Vagina (tissue), 2 donors: ENCODE measurements around the gene TLE7. TPM values are rescaled to one million over a fixed set of nuclear protein-coding genes. Genes with fewer than 3 reads are reported as not detected.

ENCODE experiments used
- DNase-seq, 2 donors: peaks; one replicate each; pipeline ENCODE4 v3.0.0-alpha.2; 2017; ENCODE audit errors: extremely low spot score in 2 of 2
- H3K27ac ChIP-seq: fragments of 200-600 bp; sonication (generic); one replicate; pipeline ENCODE4 v1.5.1; 2019
- H3K27me3 ChIP-seq: fragments of 200-600 bp; sonication (generic); one replicate; pipeline ENCODE4 v1.5.1; 2019
- H3K36me3 ChIP-seq, 2 donors: fragments of 200-600 bp; sonication (generic); one replicate each; pipeline ENCODE4 v1.5.1; 2017 to 2019
- H3K4me1 ChIP-seq: fragments of 200-600 bp; sonication (generic); one replicate; pipeline ENCODE4 v1.5.1; 2019
- H3K4me3 ChIP-seq, 2 donors: fragments of 200-600 bp; sonication (generic); 1 replicate in 1 of 2; 2 replicates in 1 of 2; pipeline ENCODE4 v1.5.1; 2016 to 2019
- H3K9me3 ChIP-seq: fragments of 200-600 bp; sonication (generic); one replicate; pipeline ENCODE4 v1.5.1; 2019
- CTCF ChIP-seq, 3 experiments: fragments of 450-650 bp in 2 of 3; fragments of 200-600 bp in 1 of 3; sonication (generic) in 1 of 3; IDR thresholded peaks; one replicate each; pipeline ENCODE4 v1.5.1; 2017 to 2019; ENCODE audit warnings: antibody characterized with exemption in 3 of 3, mild to moderate bottlenecking in 2 of 3, moderate library complexity in 2 of 3
- POLR2A ChIP-seq, 2 donors: fragments of 450-650 bp; IDR thresholded peaks; one replicate each; pipeline ENCODE4 v1.6.1; 2017; ENCODE audit warnings: antibody characterized with exemption in 2 of 2, mild to moderate bottlenecking in 2 of 2, moderate library complexity in 2 of 2
- POLR2AphosphoS5 ChIP-seq, 2 donors: sonication (generic); formaldehyde crosslinking; IDR thresholded peaks; one replicate each; pipeline ENCODE4 v1.9.0; 2017; ENCODE audit warnings: antibody characterized with exemption in 2 of 2, mild to moderate bottlenecking in 2 of 2, low read depth in 1 of 2; ENCODE audit not compliant: insufficient read depth in 1 of 2
- intact Hi-C: fragments of 100-400 bp; cut with DNase I; formaldehyde crosslinking; loops from one replicate; pipeline ENCODE4 v1.15.1; 2023
- total RNA-seq: library from RNA; depleted of rRNA; stranded (reverse); fragments of >200 nt; gene quantifications from one replicate; pipeline ENCODE4 v1.2.3, GENCODE V29; 2016

Gene TLE7
- total RNA-seq, 1 donor from 2014 or later = not detected

DNA sequence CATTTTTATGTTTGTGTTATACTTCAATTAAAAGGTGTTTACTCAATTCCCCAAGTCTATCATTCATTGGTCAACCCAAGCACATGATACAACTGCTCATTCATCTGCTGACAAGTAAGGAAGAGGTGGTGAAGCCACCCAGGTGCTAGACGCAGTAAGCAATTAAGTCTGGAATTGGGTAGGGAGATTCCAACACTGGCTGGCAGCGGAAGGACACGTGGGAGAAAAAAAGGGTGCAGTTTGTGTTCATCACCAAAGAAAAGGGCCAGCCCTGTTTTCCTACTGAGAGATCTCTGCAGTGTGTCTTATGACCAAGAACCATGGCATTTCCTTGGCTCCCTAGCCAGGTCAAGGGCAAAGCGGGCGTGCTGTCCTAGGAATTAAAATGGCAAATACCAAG is 32.0 kb upstream of the TLE7 start:
- H3K9me3 ChIP-seq = no peaks in the 10 kb centered on the region
- TF ChIP-seq CTCF (IDR thresholded peaks at IDR 0.05) (no peak), POLR2A (IDR thresholded peaks at IDR 0.05) (no peak), POLR2AphosphoS5 (IDR thresholded peaks at IDR 0.05; ENCODE audit: insufficient read depth in 1 of 2, low read depth in 1 of 2) (no peak)
- H3K36me3 ChIP-seq = peaks cover 0 to 39% of the 10 kb centered on the region in 2 donors
- no peaks in the 10 kb centered on the region for H3K27me3 ChIP-seq
- no peak for DNase-seq
- intact Hi-C loops = no loop called here
- no peak overlapping the region for H3K27ac ChIP-seq
- no peak overlapping the region for H3K4me3 ChIP-seq
- H3K4me1 ChIP-seq = no peaks in the 10 kb centered on the region

- H3K4me1 ChIP-seq = no peaks in the 10 kb centered on the region
- H3K36me3 ChIP-seq = peaks cover 0 to 30% of the 10 kb centered on the region in 2 donors
- H3K9me3 ChIP-seq = no peaks in the 10 kb centered on the region
- no peak overlapping the region for H3K27ac ChIP-seq
- DNase-seq = no peak
- intact Hi-C loops = no loop called here
- no peaks in the 10 kb centered on the region for H3K27me3 ChIP-seq
- no peak overlapping the region for H3K4me3 ChIP-seq
- no peak for TF ChIP-seq POLR2A (IDR thresholded peaks at IDR 0.05)
- TF ChIP-seq CTCF (IDR thresholded peaks at IDR 0.05) = no peak
- no peak for TF ChIP-seq POLR2AphosphoS5 (IDR thresholded peaks at IDR 0.05; ENCODE audit: insufficient read depth in 1 of 2, low read depth in 1 of 2)
Observed at GRCh38 chr16:71472931-71473330, 31.1 kb upstream of the TLE7 start.

DNA sequence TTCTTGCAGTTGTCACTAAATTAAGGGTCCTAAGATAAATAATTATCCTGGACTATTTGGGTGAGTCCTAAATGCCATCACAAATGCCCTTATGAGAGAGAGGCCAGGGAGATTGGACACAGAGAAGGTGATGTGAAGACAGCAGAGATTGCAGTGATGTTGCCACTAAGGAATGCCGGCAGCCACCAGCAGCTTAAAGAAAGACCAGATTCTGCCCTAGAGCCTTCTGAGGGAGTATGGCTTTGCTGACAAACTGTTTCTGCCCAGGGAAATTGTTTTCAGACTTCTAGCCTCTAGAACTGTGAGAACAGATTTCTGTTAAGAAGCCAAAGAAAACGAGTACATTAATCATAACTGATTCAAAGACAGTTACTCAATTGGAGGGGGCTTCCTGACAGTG is 30.2 kb upstream of the TLE7 start:
- Histone ChIP-seq H3K36me3 (peaks cover 0 to 21% of the 10 kb centered on the region in 2 donors), H3K27ac (no peak overlapping the region), H3K4me3 (no peak overlapping the region), H3K4me1 (no peaks in the 10 kb centered on the region), H3K9me3 (no peaks in the 10 kb centered on the region), H3K27me3 (no peaks in the 10 kb centered on the region)
- TF ChIP-seq POLR2A (IDR thresholded peaks at IDR 0.05) = no peak
- no peak for TF ChIP-seq CTCF (IDR thresholded peaks at IDR 0.05)
- TF ChIP-seq POLR2AphosphoS5 (IDR thresholded peaks at IDR 0.05; ENCODE audit: insufficient read depth in 1 of 2, low read depth in 1 of 2) = no peak
- no peak for DNase-seq
- intact Hi-C loops = no loop called here

- H3K27ac ChIP-seq = no peak overlapping the region
- no peak for TF ChIP-seq POLR2A (IDR thresholded peaks at IDR 0.05)
- TF ChIP-seq POLR2AphosphoS5 (IDR thresholded peaks at IDR 0.05; ENCODE audit: insufficient read depth in 1 of 2, low read depth in 1 of 2) = no peak
- TF ChIP-seq CTCF (IDR thresholded peaks at IDR 0.05) = no peak
- H3K9me3 ChIP-seq = no peaks in the 10 kb centered on the region
- peaks cover 0 to 4% of the 10 kb centered on the region in 2 donors for H3K36me3 ChIP-seq
- intact Hi-C loops = no loop called here
- no peak overlapping the region for H3K4me3 ChIP-seq
- no peaks in the 10 kb centered on the region for H3K27me3 ChIP-seq
- no peaks in the 10 kb centered on the region for H3K4me1 ChIP-seq
- DNase-seq = no peak
Observed at GRCh38 chr16:71467810-71468209, 26.0 kb upstream of the TLE7 start.

DNA sequence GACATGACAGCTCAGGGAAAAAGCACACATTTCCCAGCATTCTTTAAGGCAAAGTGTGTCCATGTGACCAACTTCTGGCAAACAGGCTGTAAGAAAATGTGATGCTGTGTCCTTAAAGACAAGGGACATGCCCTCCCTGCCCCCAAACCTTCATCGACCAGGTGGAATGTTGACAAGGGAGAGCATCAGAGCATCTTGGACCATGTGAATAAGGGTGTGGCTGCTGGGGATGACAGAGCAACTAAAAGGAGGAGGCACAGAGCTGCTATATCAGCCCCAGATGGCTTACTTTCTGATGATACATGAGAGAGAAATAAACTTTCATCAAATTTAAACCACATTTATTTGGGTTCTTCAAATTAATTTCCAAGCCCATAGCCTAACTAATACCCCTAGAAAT is 22.4 kb upstream of the TLE7 start:
- Histone ChIP-seq H3K36me3 (no peaks in the 10 kb centered on the region), H3K9me3 (no peaks in the 10 kb centered on the region), H3K27me3 (no peaks in the 10 kb centered on the region), H3K4me3 (no peak overlapping the region), H3K27ac (no peak overlapping the region), H3K4me1 (peaks cover 10% of the 10 kb centered on the region)
- DNase-seq = no peak
- no peak for TF ChIP-seq POLR2A (IDR thresholded peaks at IDR 0.05)
- TF ChIP-seq POLR2AphosphoS5 (IDR thresholded peaks at IDR 0.05; ENCODE audit: insufficient read depth in 1 of 2, low read depth in 1 of 2) = no peak
- no peak for TF ChIP-seq CTCF (IDR thresholded peaks at IDR 0.05)
- intact Hi-C loops = no loop called here
